GM21360 (cell line): ENCODE measurements around the gene ARSG.
"Not testable (repeated sequence)": the region's sequence is repeated elsewhere in the genome, so short reads cannot be mapped to it uniquely, and the experiment has no call there.

Source experiments
- ATAC-seq: cut with Tn5 transposase; IDR thresholded peaks from one replicate; pipeline ENCODE4 v1.9.1; 2021; ENCODE audit warnings: mild to moderate bottlenecking, moderate library complexity; ENCODE audit not compliant: unreplicated experiment

The ARSG gene

GRCh38 chr17:68276339-68276738 is 15.0 kb upstream of the ARSG start:
- ATAC-seq, result not testable (repeated sequence)

GRCh38 chr17:68277807-68278206 is 13.5 kb upstream of the ARSG start:
- ATAC-seq, result no peak

GRCh38 chr17:68281965-68282364 is 9.3 kb upstream of the ARSG start:
- ATAC-seq, result not testable (repeated sequence)

GRCh38 chr17:68288375-68288774 is 2.9 kb upstream of the ARSG start:
- ATAC-seq, result no peak

- no peak for ATAC-seq
These were observed 2.5 kb upstream of the ARSG start for GRCh38 chr17:68288804-68289203.

- no peak for ATAC-seq
These were observed 1.8 kb upstream of the ARSG start for GRCh38 chr17:68289473-68289872.

- no peak for ATAC-seq
These were observed 1.4 kb upstream of the ARSG start for GRCh38 chr17:68289936-68290267.

GRCh38 chr17:68290268-68290954 is 884 bp upstream of the ARSG start:
- no peak for ATAC-seq

- peak; percentile 47 for ATAC-seq
These were observed 767 bp downstream of the ARSG start for GRCh38 chr17:68291836-68292688.

GRCh38 chr17:68292689-68293040 is 1.4 kb downstream of the ARSG start:
- ATAC-seq, result no peak

GRCh38 chr17:68293490-68294195 is 2.3 kb downstream of the ARSG start:
- no peak for ATAC-seq

GRCh38 chr17:68294196-68294555 is 2.9 kb downstream of the ARSG start:
- no peak for ATAC-seq

- ATAC-seq, result no peak
These were observed 3.3 kb downstream of the ARSG start for GRCh38 chr17:68294617-68295016.

- ATAC-seq, result no peak
These were observed 3.8 kb downstream of the ARSG start for GRCh38 chr17:68295086-68295485.

GRCh38 chr17:68296217-68297191 is 5.2 kb downstream of the ARSG start:
- ATAC-seq, result no peak

GRCh38 chr17:68297195-68297594 is 5.9 kb downstream of the ARSG start:
- no peak for ATAC-seq

- ATAC-seq, result no peak
These were observed 7.3 kb downstream of the ARSG start for GRCh38 chr17:68298601-68299000.

GRCh38 chr17:68299817-68300216 is 8.5 kb downstream of the ARSG start:
- ATAC-seq, result no peak

GRCh38 chr17:68301438-68301959 is 10.2 kb downstream of the ARSG start:
- no peak for ATAC-seq

GRCh38 chr17:68302066-68302564 is 10.8 kb downstream of the ARSG start:
- ATAC-seq, result no peak
